ENCODE results near the gene TSHZ1.

The TSHZ1 gene, protein sequence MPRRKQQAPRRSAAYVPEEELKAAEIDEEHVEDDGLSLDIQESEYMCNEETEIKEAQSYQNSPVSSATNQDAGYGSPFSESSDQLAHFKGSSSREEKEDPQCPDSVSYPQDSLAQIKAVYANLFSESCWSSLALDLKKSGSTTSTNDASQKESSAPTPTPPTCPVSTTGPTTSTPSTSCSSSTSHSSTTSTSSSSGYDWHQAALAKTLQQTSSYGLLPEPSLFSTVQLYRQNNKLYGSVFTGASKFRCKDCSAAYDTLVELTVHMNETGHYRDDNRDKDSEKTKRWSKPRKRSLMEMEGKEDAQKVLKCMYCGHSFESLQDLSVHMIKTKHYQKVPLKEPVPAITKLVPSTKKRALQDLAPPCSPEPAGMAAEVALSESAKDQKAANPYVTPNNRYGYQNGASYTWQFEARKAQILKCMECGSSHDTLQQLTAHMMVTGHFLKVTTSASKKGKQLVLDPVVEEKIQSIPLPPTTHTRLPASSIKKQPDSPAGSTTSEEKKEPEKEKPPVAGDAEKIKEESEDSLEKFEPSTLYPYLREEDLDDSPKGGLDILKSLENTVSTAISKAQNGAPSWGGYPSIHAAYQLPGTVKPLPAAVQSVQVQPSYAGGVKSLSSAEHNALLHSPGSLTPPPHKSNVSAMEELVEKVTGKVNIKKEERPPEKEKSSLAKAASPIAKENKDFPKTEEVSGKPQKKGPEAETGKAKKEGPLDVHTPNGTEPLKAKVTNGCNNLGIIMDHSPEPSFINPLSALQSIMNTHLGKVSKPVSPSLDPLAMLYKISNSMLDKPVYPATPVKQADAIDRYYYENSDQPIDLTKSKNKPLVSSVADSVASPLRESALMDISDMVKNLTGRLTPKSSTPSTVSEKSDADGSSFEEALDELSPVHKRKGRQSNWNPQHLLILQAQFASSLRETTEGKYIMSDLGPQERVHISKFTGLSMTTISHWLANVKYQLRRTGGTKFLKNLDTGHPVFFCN (N-terminal part only)

DNA sequence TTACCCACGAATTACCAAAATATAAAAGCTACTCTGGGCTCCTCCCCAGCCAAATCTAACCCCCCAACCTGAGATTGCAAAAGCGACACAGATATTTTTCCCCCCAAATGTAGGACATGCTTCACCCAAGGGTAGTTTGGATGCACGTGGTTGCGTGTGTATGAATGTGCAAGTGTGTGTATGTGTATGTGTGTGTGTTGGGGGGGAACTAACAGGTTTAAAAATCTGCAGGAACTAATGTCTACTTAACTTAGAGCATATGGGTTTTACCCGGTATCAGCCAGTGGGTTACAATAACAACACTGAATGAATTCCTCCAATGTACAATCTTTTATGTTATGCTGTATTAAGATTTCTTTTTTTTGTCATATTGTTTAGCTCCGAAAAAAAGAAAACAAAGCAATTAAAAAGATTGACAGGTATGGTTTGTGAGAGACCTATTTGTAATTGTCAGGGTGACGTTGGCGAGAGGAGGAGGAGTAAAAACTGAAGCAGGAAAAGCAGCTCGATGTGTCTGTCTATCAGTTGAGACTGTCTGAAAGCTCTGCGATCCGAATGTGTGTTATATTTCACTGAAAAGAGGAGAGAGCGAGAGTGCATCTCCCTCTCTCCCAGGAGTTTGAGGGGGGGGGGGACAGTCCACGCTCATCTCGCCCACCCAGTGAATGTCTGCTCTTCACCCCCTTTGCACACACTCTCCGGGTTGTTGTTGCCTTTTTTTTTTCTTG lies at the start of gene TSHZ1:
TSHZ1 (plus strand) TSS at position 524 of the 728 bp plus-strand sequence. CDS start 1,080 bp downstream, outside the sequence.
- DNase-seq = peak; percentile 41 to 83 (median 72)

DNA sequence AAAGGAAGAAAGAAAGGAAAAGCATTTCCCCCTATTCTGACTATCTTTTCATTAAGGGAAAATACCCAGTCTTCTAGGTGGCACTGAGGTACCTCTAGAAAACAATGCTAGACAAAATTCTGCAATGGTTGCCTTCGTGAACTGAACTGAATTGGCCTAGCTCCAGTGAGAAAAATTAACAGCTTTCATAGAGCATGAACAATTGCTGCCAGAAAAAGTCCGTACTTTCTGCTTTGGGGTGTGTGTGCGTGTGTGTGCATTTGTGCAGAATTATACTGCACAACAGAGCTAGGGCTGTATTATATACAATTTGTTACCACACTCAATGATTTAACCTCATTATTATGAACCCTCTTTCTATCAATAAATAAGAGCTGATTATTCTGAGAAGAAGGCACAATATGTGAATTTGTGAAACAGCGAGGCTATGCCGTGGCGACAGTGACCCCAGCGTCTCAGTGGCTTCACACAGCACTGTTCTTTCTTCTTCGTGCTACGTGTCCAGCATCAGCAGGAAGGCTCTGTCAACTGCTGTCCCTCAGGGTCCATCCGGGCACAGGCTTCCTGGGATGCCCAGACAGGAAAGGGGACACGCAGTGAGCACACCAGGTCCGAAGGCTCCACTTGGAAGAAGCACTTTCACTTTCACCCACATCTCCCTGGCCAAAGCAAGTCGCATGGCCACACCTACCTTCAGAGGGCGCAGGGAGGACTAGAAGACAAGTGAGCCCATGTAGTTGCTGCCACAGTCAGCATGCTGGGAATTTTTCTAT lies 49.2 kb upstream of the TSHZ1 start:
- DNase-seq = peak in 5 of 6 experiments; percentile 4 to 30 (median 16)

DNA sequence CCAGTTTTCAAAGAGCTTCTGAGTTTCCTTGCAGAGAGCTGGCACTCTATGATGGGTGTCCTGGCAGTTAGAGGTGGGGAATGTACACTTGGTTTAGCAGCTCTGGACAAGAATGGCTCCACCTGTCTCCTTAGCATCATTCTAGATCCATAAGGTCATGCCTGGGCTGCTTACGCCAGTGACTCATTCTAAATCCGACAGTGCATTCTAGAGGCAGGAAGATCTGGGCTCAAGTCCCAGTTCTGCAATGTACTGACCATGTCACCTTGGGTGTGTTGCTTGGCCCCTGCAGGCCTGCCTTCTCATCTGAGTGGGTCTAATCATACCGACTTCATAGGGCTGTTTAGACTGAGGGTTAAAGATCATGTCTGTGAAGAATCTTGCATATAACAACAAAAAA lies 48.1 kb upstream of the TSHZ1 start:
- DNase-seq = no peak

DNA sequence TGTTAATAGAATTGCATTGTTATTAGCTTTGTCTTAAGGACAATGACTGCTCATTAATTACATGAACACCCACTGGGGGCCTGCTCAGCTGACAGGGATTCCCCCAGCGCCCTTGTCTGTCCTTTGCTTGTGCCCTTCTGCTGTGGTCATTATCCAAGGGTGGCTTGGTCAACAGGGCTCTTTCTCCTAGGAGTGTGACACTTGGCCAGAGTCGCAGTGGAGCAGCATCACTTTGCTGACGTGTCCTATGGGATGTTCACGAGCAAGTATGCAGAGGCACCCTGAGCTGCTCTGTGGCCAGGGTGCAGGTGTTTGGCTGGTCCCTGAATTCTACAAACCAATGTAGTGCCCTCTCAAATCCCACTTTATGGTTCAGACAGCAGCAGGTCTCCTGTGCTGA lies 47.6 kb upstream of the TSHZ1 start:
- DNase-seq = no peak

DNA sequence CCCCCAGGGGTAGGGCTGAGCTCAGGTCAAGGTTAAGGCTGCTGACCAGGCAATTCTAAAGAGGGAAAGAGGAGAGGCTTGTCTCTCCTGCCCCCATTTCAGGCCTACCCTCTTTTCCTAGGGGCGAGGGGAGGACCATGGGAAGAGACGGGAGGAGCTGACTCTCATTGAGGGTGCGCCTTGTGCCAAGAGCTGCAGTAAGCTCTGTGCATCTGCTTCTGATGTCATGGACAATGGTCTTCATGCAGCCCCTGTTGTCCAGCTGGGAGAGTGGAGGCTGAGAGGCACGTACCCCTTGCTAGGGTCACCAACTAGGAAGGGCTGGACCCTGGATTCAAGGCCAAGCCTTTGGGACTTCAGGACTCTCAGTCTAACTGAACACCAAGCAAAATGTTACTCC lies 46.9 kb upstream of the TSHZ1 start:
- no peak for DNase-seq

DNA sequence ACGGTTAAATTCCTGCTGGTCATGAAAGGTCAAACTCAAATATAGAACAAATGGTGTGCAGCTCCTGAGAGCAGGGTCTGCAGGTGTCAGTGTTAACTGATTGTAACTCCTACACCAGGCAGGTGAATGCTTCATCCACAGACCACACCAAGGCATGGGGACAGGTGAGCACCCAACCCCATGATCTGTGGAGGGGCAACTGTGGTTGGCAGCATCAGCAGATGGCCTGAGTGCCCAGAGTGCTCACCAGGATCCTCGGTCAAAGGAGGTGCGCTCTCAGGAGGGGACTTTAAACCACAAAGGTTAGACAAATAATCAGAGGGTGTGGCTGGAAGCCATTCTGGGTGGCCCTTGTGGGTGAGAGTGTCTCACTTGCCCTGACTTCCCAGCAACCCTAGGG lies 46.1 kb upstream of the TSHZ1 start:
- DNase-seq = no peak

DNA sequence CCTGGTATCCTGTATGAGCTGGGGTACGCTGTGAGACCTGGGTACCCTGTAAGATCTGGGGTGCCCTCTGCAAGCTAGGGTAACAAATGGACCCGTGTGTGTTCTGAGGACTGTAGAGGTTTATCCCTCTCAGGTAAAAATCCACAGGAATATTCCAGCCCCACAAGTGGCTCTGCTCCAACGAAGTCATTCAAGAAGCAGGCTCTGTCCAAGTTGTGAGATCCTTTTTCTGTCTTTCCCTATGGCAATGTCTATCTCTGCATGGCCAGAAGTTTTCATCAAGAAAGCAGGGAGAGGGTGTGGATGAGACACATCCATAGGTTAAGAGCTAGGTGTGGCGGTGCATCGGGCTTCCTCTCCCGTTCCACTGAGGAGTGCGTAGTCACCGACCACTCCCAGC lies 44.7 kb upstream of the TSHZ1 start:
- DNase-seq = no peak

DNA sequence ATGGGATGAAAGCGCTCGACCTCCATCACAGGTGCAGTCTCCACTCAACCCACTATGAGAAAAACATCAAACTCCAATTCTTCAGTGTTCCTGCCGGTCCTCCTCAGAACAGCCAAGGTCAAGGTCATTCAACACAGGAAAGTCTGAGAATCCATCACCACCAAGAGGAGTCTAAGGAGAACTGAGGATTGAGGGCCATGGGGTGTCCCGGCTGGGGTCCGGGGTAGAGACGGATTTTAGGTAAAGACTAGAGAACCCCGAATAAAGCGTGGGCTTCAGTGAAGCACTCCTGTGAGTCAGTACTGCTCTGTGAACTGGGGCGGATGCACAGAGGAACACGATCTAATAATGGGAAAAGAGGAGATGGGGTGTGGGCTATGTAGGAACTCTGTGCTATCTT lies 43.5 kb upstream of the TSHZ1 start:
- DNase-seq = no peak

DNA sequence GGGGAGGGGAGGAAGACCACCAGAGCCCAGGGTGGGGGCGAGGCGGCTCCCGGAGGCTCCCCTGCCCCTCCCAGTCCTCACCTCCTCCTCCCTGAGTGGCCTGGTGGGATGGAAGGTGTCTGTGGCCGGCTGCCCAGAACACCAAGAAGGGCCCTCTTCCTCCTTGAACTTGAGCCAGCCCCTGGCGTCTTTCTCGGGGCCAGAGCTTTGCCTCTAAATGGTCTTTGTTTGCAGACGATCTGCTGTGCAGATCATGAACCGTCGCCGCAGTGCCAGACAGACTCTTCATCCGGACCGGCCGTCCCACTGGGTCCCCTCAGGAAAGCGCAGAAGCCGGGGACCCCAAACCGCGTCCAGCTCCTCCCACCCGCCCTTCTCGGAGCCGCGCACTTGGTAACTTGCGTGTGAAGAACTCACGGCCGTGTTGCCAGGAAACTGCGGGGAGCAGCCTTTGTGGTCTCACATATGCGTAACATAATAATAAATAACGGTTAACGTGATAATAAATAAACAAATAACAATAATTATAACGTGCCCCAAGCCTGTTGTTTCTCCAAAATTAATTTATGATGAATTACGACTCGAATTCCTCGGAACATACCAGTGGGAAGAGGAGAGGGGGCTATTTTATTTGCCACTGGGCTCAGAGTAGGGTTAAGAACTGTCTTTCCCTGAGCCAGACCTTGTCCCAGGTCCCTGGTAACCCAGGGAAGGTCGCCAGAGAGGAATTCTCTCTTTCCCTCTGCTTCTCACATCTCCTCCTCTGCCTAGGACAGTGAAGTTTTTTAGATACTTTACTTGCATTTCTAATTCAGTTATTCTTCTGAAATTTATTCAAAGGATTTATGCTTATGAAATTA lies 42.6 kb upstream of the TSHZ1 start:
- DNase-seq = no peak

DNA sequence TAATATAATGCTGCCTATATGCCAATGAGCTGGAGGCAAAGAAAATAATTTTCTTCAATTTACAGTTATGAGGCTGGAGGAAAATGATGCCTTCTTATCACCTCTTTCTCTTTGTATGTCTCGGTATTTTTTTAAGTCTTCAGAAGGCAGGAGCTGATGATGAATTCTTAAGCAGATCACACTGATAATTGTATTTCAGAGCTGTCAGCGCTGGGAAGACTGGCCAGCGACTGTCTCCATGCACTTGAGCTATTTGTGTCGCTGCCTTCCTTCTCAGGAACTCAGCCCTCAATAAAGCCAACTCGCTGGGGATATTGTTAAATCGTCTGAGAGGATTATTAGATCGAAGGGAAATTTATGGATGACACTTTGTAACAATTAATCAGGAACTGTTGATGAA lies 42.0 kb upstream of the TSHZ1 start:
- DNase-seq = no peak

DNA sequence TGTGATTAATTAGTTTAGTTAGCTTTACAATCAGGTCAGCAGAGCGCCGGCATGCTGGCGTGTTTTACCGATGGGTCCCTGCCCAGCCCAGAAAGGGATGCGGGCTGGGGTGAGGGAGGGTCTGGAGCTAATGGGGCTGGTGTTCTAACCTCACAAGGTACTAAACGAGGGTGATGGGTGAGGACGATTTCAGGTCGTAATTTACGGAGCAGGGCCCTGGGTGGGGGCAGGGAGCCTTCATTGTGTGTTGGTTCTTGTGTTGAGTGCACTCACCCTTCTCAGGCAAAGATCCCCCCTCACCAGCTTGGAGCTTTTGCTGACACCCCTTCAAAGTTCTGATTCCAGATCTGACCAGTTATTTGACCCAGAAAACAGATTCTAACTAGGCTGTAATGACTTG lies 41.2 kb upstream of the TSHZ1 start:
- no peak for DNase-seq

DNA sequence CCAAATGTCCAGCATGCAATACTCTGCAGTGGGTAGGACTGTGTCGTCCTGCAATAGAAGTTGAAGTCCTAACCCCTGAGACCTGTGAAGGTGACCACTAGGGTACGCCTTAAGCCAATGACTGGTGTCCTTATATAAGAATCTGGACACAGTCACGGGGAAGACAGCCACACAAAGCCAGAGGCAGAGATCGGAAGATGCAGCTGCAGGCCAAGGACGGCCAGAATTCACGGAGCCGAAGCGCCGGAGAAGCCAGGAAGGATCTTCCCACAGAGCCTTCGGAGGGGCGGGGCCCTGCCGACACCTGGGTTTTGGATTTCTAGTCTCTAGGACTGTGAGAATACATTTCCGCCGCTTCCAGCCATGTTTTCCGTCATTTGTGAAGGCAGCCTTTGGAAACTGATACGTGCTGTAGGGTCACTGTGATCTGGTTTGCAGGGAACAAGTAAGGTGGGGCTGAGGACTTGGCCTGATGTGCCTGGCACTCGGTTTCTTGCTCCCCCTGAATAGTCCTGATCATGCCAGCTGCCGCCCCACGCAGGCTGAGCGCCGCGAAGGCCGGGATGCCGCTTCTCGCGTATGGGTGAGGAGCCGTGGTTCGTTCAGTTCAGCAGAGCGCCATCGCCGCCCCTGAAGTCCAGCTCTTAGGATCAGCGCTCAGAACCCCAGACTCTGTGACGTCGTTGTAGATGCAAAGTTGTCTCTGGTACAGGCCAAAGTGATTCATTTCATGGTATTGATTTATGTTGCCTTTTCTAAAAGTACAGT lies 40.4 kb upstream of the TSHZ1 start:
- DNase-seq = no peak

DNA sequence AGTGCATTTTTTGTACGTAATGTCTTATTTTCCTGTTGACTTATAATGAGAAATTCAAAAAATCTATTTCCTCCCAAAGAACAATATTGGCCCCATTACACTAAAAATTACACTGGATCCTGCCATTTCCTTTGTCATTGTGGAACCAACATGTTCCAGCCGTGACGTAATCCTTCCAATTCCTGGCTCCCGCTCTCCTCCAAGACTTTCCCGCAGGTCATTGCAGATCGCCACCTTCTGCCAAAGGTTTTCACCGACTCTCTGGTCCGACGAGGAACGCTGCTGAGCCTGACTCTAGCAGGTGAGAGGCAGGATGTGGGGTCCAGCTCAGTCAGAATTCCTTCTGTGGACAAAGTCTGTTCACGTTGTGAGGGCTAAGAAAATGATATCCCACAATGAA lies 39.7 kb upstream of the TSHZ1 start:
- DNase-seq = no peak

DNA sequence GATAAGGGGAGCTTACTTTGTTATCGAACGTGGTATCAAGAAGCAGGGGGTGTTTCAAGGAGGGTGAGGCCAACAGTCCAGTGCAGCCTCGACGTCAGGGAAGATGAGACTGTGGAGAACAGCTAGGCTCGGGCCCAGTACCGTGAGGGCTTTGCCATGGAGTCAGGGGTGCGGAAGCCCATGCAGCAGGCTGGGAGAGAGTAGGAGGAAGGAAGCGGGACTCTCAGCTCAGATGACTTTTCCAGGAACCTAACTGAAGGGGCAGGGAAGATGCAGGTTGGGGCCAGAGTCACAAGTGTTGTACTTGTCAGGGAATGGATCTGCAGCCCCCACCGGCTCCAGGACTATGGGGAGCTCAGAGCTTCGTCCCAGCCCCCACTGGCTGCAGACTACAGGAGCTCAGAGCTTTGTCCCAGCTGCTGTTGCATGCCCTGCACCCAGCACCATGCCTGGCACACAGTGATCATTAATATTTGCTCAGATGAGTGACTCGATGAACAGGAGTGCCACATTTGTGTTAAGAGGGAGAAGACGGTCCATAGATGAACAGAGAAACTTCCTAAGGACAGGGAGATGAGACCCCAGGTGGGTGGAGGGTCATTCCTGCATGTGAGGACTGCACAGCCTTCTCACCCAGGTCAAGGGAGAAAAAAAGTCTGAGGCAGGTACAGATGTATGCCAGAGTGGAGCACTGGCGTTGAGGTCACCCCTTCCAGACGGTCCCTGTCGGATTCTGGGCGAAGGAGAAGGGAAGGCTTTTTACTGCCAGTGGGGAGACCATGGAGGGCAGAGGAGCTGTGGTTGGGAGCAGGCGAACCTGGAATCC lies 38.1 kb upstream of the TSHZ1 start:
- no peak for DNase-seq

DNA sequence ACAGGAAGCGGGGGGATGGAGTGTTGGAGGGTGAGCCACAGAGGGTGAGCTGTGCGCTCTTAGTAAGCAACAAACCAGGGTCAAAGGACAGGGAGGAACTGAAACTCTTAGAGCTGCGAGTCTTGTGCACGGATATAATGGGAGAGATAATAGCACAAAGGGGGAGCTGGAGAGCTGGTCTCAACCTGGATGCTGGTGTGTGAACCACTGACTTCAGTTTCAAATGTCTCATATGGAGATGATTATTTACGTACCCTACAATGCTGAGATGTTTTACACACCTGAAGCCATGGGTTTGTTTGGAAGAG lies 37.5 kb upstream of the TSHZ1 start:
- peak in 1 of 6 experiments; percentile 8 for DNase-seq

DNA sequence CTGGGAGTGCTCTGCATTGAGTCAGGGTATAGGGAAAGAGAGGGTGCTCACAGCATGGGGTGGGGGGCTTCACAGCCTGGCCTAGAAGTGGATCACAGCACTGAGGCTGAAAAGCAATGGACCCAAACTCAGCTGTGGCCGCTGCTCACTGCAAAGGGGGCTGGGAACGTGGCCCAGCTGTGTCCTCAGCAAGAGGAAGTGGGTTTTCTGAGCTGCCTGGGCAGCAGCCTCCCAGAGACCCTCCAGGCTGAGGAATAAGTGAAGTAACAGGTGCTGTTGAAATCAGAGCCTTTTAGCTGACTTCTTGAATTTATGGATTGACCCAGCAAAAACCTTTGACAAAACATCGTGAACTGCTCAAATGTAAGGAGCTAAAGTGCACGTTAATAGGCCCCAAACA lies 36.9 kb upstream of the TSHZ1 start:
- DNase-seq = no peak

DNA sequence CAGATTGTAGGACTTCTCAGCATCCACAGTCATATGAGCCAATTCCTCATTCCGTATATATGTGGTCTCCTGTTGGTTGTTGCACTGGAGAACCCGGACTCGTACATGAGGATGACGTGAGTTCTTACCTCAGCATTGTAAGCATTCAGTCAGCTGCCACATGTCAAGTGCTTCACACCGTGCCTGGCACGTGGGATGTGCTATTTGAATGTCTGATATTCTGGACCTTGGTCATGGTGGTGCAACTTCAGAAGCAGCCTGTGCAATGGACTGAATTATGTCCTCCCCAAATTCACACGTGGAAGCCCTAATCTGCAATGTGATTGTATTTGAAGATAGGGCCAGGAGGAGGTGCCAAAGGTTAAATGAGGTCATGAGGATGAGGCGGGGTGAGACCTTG lies 33.7 kb upstream of the TSHZ1 start:
- DNase-seq = peak in 1 of 6 experiments; percentile 7

DNA sequence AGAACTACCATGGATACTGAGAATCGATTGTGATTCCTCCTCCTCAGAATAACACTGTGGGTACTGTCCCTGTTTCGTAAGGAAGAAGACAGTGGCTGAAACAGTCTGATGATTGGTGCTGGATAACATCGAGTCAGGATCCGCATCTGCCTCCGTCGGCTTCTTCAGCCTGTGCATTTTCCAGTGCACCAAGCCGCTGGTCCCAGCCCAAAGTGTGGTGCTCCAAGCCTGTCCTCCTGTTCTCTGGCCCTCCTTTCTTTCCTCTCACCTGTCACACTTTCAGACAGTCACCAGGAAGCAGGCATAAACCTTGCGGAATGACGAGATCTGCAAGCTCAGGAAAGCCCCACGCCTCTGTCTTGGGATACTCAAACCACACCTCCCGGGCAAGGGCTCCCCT lies 32.2 kb upstream of the TSHZ1 start:
- DNase-seq = no peak

DNA sequence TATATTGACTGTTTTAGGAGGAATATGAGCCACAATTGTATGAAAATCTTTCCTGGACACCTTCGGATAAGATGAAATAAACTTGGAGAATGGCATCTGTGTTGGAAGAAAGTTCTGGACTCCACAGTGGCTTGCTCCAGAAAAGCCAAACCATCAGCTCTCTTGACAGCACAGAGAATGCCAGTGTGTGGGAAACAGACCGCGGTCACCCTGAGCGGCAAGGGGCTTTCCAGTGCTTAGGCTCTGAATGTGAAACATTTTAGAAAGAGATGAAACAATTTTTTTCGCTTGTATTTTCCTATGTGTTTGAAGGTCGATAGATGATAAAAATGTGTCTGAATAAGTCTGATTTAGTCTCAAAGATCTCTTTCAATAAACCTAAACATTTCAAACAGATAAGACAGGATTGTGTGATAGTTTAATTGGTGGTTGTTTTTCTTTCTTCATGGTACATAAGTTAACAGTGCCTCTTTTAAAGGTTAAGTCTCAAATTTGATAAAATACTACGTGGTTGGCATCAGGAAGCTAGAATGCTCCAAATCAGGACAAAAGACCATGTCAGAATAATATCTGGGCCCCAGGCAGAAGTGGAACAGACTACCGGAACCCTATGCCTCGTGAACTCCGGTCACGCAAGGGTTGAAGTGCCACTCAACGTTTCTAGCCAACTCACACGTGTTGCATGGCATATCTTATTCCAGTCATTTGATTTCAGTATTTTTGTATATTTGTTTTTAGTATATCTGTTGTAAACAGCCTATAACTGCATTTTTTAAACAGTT lies 30.6 kb upstream of the TSHZ1 start:
- no peak for DNase-seq

Data from stimulated activated naive CD4-positive, alpha-beta T cell (primary cell).